HCT116 (cell line): Measurements from ENCODE around the gene E2F6. TPM values are rescaled to one million over a fixed set of nuclear protein-coding genes. Genes with fewer than 3 reads are reported as not detected.

Experiments used
- ATAC-seq: fragments of 200-7000 bp; cut with Tn5 transposase; 2 replicates; pipeline ENCODE4 v1.9.1; 2020; ENCODE audit warnings: mild to moderate bottlenecking, moderate library complexity
- BruUV-seq: library from RNA; stranded (reverse); fragments of 400-500 nt; replicated peaks from 2 replicates; lab custom pipeline; 2021; lab: Mats Ljungman, UMichigan
- CTCF ChIA-PET: fragments of 300-600 bp; sonication (Branson Sonifier 250); formaldehyde crosslinking; loops from one replicate; lab custom pipeline; 2021; ENCODE audit warnings: antibody characterized with exemption; lab: Charles Lee
- POLR2A ChIA-PET: fragments of 300-600, 350-600 bp; sonication (Branson Sonifier 250); formaldehyde crosslinking; loops from one replicate; lab custom pipeline; 2021; ENCODE audit warnings: antibody characterized with exemption; lab: Charles Lee
- RAD21 ChIA-PET, 2 experiments: fragments of 300-600 bp; sonication (Branson Sonifier 250); formaldehyde crosslinking; loops; one replicate each; lab custom pipeline; 2023; ENCODE audit warnings: low total read pairs in 2 of 2; ENCODE audit not compliant: uncharacterized antibody in 2 of 2, unreplicated experiment in 2 of 2, low non-redundant PET in 1 of 2; lab: Charles Lee
- DNase-seq: peaks from one replicate; pipeline ENCODE4 v3.0.0-alpha.2; 2010; ENCODE audit warnings: low read depth, low spot score
- H2AFZ ChIP-seq: fragments of 200-600 bp; shearing (Covaris generic), sonication (generic); 2 replicates; pipeline ENCODE4 v1.6.1; 2017; ENCODE audit warnings: low read depth, mixed run types, mixed read lengths, antibody characterized with exemption, low read length; ENCODE audit not compliant: poor library complexity, severe bottlenecking
- H3K27ac ChIP-seq: 2 replicates; pipeline ENCODE4 v1.5.1; 2012; ENCODE audit warnings: low read depth, low read length
- H3K27me3 ChIP-seq: fragments of 200-600 bp; sonication (generic); 2 replicates; pipeline ENCODE4 v1.6.1; 2016; ENCODE audit warnings: mixed run types, low read length, mixed read lengths; ENCODE audit not compliant: insufficient read depth
- H3K36me3 ChIP-seq, 2 experiments: fragments of 200-500 bp in 1 of 2; fragments of 200-600 bp in 1 of 2; sonication (Bioruptor generic) in 1 of 2; sonication (generic) in 1 of 2; 2 replicates each; pipeline versions ENCODE4 v1.5.1 to v1.6.1; 2014 to 2016; ENCODE audit warnings: low read length in 2 of 2, inconsistent platforms in 1 of 2, mixed read lengths in 1 of 2, mixed run types in 1 of 2; ENCODE audit not compliant: insufficient read depth in 2 of 2, control insufficient read depth in 1 of 2
- H3K4me1 ChIP-seq, 2 experiments: fragments of 200-600 bp in 1 of 2; sonication (generic) in 1 of 2; 2 replicates each; pipeline versions ENCODE4 v1.5.1 to v1.6.1; 2012 to 2017; ENCODE audit warnings: low read length in 2 of 2, inconsistent platforms in 1 of 2, mild to moderate bottlenecking in 1 of 2, mixed read lengths in 1 of 2, mixed run types in 1 of 2, moderate library complexity in 1 of 2; ENCODE audit not compliant: insufficient read depth in 2 of 2, control insufficient read depth in 1 of 2
- H3K4me2 ChIP-seq: fragments of 200-600 bp; sonication (generic); 2 replicates; pipeline ENCODE4 v1.6.1; 2017; ENCODE audit warnings: mixed run types, low read length, mixed read lengths
- H3K4me3 ChIP-seq, 2 experiments: fragments of 200-600 bp in 1 of 2; sonication (generic) in 1 of 2; replicated peaks in 1 of 2; 2 replicates each; pipeline ENCODE4 v1.5.1; 2011 to 2016; ENCODE audit warnings: low read length in 2 of 2, control low read depth in 1 of 2, low read depth in 1 of 2, mild to moderate bottlenecking in 1 of 2, mixed read lengths in 1 of 2, mixed run types in 1 of 2
- H3K79me2 ChIP-seq: fragments of 200-600 bp; sonication (generic); 2 replicates; pipeline ENCODE4 v1.6.1; 2017; ENCODE audit warnings: mild to moderate bottlenecking, mixed run types, low read length, moderate library complexity, mixed read lengths; ENCODE audit not compliant: insufficient read depth
- H3K9ac ChIP-seq: fragments of 200-600 bp; sonication (generic); 2 replicates; pipeline ENCODE4 v1.6.1; 2016; ENCODE audit warnings: low read length, mixed read lengths
- H3K9me2 ChIP-seq: fragments of 200-600 bp; sonication (generic), shearing (Covaris generic); 2 replicates; pipeline ENCODE4 v1.6.1; 2017; ENCODE audit warnings: mixed run types, mild to moderate bottlenecking, moderate library complexity; ENCODE audit not compliant: insufficient read depth
- H3K9me3 ChIP-seq, 2 experiments: fragments of 200-500 bp in 1 of 2; fragments of 200-600 bp in 1 of 2; sonication (Bioruptor generic) in 1 of 2; sonication (generic) in 1 of 2; 2 replicates each; pipeline ENCODE4 v1.6.1; 2014 to 2017; ENCODE audit warnings: low read length in 2 of 2, mixed read lengths in 2 of 2, inconsistent platforms in 1 of 2, low read depth in 1 of 2, mild to moderate bottlenecking in 1 of 2, mixed run types in 1 of 2, moderate library complexity in 1 of 2; ENCODE audit not compliant: control insufficient read depth in 1 of 2, insufficient read depth in 1 of 2
- H4K20me1 ChIP-seq: fragments of 200-600 bp; sonication (generic), shearing (Covaris generic); 2 replicates; pipeline ENCODE4 v1.6.1; 2017; ENCODE audit warnings: mixed run types, mild to moderate bottlenecking, moderate library complexity; ENCODE audit not compliant: insufficient read depth
- CBX3 ChIP-seq: IDR thresholded peaks from 2 replicates; pipeline ENCODE4 v1.6.1; 2012; ENCODE audit warnings: low read depth
- CEBPB ChIP-seq: IDR thresholded peaks from 2 replicates; pipeline ENCODE4 v1.6.1; 2012; ENCODE audit warnings: low read depth
- EGR1 ChIP-seq: IDR thresholded peaks from 2 replicates; pipeline ENCODE4 v1.6.1; 2012; ENCODE audit warnings: low read depth
- ELF1 ChIP-seq: IDR thresholded peaks from 2 replicates; pipeline ENCODE4 v1.6.1; 2012; ENCODE audit warnings: low read depth, borderline replicate concordance
- EZH2 ChIP-seq: fragments of 200-600 bp; sonication (generic); IDR thresholded peaks from 2 replicates; pipeline ENCODE4 v1.6.1; 2017; ENCODE audit warnings: antibody characterized with exemption, mixed run types
- EZH2phosphoT487 ChIP-seq: fragments of 200-600 bp; IDR thresholded peaks from 2 replicates; pipeline ENCODE4 v1.6.1; 2018; ENCODE audit warnings: antibody characterized with exemption, borderline replicate concordance
- FOSL1 ChIP-seq: IDR thresholded peaks from 2 replicates; pipeline ENCODE4 v1.6.1; 2012; ENCODE audit warnings: low read depth
- JUND ChIP-seq: IDR thresholded peaks from 2 replicates; pipeline ENCODE4 v1.6.1; 2012
- POLR2A ChIP-seq: IDR thresholded peaks from 2 replicates; pipeline ENCODE4 v1.7.0; 2011; ENCODE audit warnings: borderline replicate concordance; ENCODE audit not compliant: insufficient read depth, insufficient read length; ENCODE audit errors: extremely low read depth
- POLR2AphosphoS5 ChIP-seq: IDR thresholded peaks from 2 replicates; pipeline ENCODE4 v1.6.1; 2011; ENCODE audit warnings: mild to moderate bottlenecking, low read depth, low read length, moderate library complexity
- RAD21 ChIP-seq: IDR thresholded peaks from 2 replicates; pipeline ENCODE4 v1.6.1; 2012; ENCODE audit warnings: low read depth, mild to moderate bottlenecking
- SIN3A ChIP-seq: IDR thresholded peaks from 2 replicates; pipeline ENCODE4 v1.6.1; 2012; ENCODE audit warnings: low read depth
- SP1 ChIP-seq: IDR thresholded peaks from 2 replicates; pipeline ENCODE4 v1.6.1; 2012; ENCODE audit warnings: low read depth
- SRF ChIP-seq: IDR thresholded peaks from 2 replicates; pipeline ENCODE4 v1.6.1; 2012; ENCODE audit warnings: low read depth
- TCF7L2 ChIP-seq: IDR thresholded peaks from 2 replicates; pipeline ENCODE4 v1.7.0; 2011; ENCODE audit warnings: borderline replicate concordance, inconsistent platforms; ENCODE audit not compliant: insufficient read depth, insufficient read length; ENCODE audit errors: extremely low read depth
- YY1 ChIP-seq: IDR thresholded peaks from 2 replicates; pipeline ENCODE4 v1.6.1; 2011; ENCODE audit warnings: low read length, low read depth, moderate library complexity, mild to moderate bottlenecking; ENCODE audit not compliant: insufficient replicate concordance; ENCODE audit errors: extremely low read depth
- ZNF274 ChIP-seq: fragments of 200-500 bp; sonication (Bioruptor generic); IDR thresholded peaks from 2 replicates; pipeline ENCODE4 v1.6.1; 2014; ENCODE audit warnings: mild to moderate bottlenecking, low read depth, low read length, inconsistent platforms
- intact Hi-C: fragments of 100-400 bp; cut with micrococcal nuclease; formaldehyde crosslinking; loops from 2 replicates; pipeline ENCODE4 v1.10.0; 2022
- total RNA-seq: library from RNA; stranded (reverse); gene quantifications from one replicate; pipeline ENCODE4 v1.2.1, GENCODE V29; 2021; ENCODE audit not compliant: unreplicated experiment
- TF ChIP-seq, protein P1 (sequence below): IDR thresholded peaks from 2 replicates; pipeline ENCODE4 v1.6.1; 2012
- TF ChIP-seq, protein P2 (sequence below), 3 experiments: fragments of 200-600 bp in 1 of 3; sonication (generic) in 1 of 3; IDR thresholded peaks in 2 of 3; conservative IDR thresholded peaks in 1 of 3; 2 replicates each; pipeline ENCODE4 v1.5.1; 2012 to 2017; ENCODE audit warnings: low read depth in 2 of 3, low read length in 2 of 3, antibody characterized with exemption in 1 of 3, borderline replicate concordance in 1 of 3, control low read depth in 1 of 3, mild to moderate bottlenecking in 1 of 3, mixed read lengths in 1 of 3, mixed run types in 1 of 3, moderate library complexity in 1 of 3; ENCODE audit not compliant: insufficient read depth in 1 of 3
- TF ChIP-seq, protein P3 (sequence below): IDR thresholded peaks from 2 replicates; pipeline ENCODE4 v1.6.1; 2011; ENCODE audit warnings: mild to moderate bottlenecking, low read length, moderate library complexity; ENCODE audit not compliant: insufficient replicate concordance; ENCODE audit errors: extremely low read depth

The E2F6 gene
- total RNA-seq, 1 experiment from 2014 or later: 22.8 TPM

DNA sequence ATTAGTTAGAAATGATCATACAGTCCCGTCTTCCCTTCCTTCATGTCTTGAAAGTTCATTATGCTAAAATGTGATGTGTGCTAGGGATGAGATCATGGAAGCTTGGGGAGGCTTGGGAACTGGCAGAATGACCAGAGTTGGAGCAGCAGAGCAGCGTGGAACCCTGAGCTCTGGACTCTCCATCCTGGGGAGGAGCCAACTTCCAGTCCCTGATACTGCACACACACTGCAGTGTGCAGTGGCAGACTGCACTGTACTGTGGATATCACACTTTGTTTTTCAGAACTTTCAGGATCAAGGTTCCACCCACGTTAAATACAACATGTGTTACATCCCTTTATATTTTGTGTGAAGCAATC, 40.6 kb upstream of the E2F6 start:
- Histone ChIP-seq H3K9me3 (no peaks in the 10 kb centered on the region), H3K79me2 (no peaks in the 10 kb centered on the region), H3K9ac (no peak overlapping the region), H3K4me2 (no peak overlapping the region), H3K36me3 (no peaks in the 10 kb centered on the region), H3K27me3 (no peaks in the 10 kb centered on the region), H3K4me3 (no peak overlapping the region), H4K20me1 (no peaks in the 10 kb centered on the region), H3K4me1 (peaks cover 7 to 18% of the 10 kb centered on the region in 2 experiments; a peak in 3 of 4 replicates), H2AFZ (no peak overlapping the region), H3K9me2 (no peaks in the 10 kb centered on the region), H3K27ac (no peak overlapping the region)
- POLR2A ChIA-PET: interaction anchor here (0.6 kb wide), 1 partner anchor 9 kb away, joined by 3 read pairs; no protein-coding TSS in a partner anchor
- intact Hi-C loops: no loop called here
- TF ChIP-seq FOSL1: no peak
- no peak for TF ChIP-seq POLR2A
- no peak for TF ChIP-seq SIN3A
- no peak for TF ChIP-seq SRF
- TF ChIP-seq, protein P1, sequence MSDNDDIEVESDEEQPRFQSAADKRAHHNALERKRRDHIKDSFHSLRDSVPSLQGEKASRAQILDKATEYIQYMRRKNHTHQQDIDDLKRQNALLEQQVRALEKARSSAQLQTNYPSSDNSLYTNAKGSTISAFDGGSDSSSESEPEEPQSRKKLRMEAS: no peak
- no peak for TF ChIP-seq POLR2AphosphoS5
- TF ChIP-seq YY1: no peak
- no peak for TF ChIP-seq ZNF274
- TF ChIP-seq RAD21: no peak
- TF ChIP-seq EZH2phosphoT487: no peak
- no peak for TF ChIP-seq ELF1
- no peak for TF ChIP-seq TCF7L2
- TF ChIP-seq CBX3: no peak
- TF ChIP-seq, protein P2, sequence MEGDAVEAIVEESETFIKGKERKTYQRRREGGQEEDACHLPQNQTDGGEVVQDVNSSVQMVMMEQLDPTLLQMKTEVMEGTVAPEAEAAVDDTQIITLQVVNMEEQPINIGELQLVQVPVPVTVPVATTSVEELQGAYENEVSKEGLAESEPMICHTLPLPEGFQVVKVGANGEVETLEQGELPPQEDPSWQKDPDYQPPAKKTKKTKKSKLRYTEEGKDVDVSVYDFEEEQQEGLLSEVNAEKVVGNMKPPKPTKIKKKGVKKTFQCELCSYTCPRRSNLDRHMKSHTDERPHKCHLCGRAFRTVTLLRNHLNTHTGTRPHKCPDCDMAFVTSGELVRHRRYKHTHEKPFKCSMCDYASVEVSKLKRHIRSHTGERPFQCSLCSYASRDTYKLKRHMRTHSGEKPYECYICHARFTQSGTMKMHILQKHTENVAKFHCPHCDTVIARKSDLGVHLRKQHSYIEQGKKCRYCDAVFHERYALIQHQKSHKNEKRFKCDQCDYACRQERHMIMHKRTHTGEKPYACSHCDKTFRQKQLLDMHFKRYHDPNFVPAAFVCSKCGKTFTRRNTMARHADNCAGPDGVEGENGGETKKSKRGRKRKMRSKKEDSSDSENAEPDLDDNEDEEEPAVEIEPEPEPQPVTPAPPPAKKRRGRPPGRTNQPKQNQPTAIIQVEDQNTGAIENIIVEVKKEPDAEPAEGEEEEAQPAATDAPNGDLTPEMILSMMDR (IDR thresholded peaks at IDR 0.05 in 2 of 3, conservative IDR thresholded peaks at IDR 0.05 in 1 of 3; ENCODE audit: borderline replicate concordance in 1 of 3, insufficient read depth in 1 of 3, low read depth in 2 of 3, low read length in 2 of 3): no peak
- TF ChIP-seq SP1: no peak
- TF ChIP-seq CEBPB: no peak
- no peak for TF ChIP-seq EZH2
- TF ChIP-seq, protein P3, sequence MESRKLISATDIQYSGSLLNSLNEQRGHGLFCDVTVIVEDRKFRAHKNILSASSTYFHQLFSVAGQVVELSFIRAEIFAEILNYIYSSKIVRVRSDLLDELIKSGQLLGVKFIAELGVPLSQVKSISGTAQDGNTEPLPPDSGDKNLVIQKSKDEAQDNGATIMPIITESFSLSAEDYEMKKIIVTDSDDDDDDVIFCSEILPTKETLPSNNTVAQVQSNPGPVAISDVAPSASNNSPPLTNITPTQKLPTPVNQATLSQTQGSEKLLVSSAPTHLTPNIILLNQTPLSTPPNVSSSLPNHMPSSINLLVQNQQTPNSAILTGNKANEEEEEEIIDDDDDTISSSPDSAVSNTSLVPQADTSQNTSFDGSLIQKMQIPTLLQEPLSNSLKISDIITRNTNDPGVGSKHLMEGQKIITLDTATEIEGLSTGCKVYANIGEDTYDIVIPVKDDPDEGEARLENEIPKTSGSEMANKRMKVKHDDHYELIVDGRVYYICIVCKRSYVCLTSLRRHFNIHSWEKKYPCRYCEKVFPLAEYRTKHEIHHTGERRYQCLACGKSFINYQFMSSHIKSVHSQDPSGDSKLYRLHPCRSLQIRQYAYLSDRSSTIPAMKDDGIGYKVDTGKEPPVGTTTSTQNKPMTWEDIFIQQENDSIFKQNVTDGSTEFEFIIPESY: no peak
- TF ChIP-seq EGR1: no peak
- TF ChIP-seq JUND: no peak
- CTCF ChIA-PET: no interaction called here
- RAD21 ChIA-PET: no interaction called here
- ATAC-seq (no peak; the same call in 1 of the 2 replicates), DNase-seq (no peak)
- no TSS peak for BruUV-seq
